OCI-LY1 (cell line): ENCODE measurements around the gene POLL.

Source experiments
- H2AFZ ChIP-seq: fragments of 200-600 bp; sonication (generic), shearing (Covaris generic); 2 replicates; pipeline ENCODE4 v1.6.0; 2014; ENCODE audit warnings: antibody characterized with exemption, mild to moderate bottlenecking, low read length
- H3F3A ChIP-seq: fragments of 200-600 bp; sonication (generic), shearing (Covaris generic); 2 replicates; pipeline ENCODE4 v1.6.0; 2014; ENCODE audit warnings: mild to moderate bottlenecking, antibody characterized with exemption, low read length, moderate library complexity; ENCODE audit not compliant: insufficient read depth
- H3K27ac ChIP-seq: fragments of 200-600 bp; sonication (generic); 2 replicates; pipeline ENCODE4 v1.5.1; 2014; ENCODE audit warnings: low read length, mixed run types, mild to moderate bottlenecking, low read depth; ENCODE audit not compliant: poor library complexity, severe bottlenecking
- H3K27me3 ChIP-seq: fragments of 200-600 bp; sonication (generic); 2 replicates; pipeline ENCODE4 v1.6.0; 2014; ENCODE audit warnings: antibody characterized with exemption, mild to moderate bottlenecking, low read length, moderate library complexity; ENCODE audit not compliant: insufficient read depth
- H3K36me3 ChIP-seq: fragments of 200-600 bp; sonication (generic); 2 replicates; pipeline ENCODE4 v1.6.1; 2014; ENCODE audit warnings: mild to moderate bottlenecking, antibody characterized with exemption, low read length, moderate library complexity, mixed read lengths; ENCODE audit not compliant: insufficient read depth
- H3K4me1 ChIP-seq: fragments of 200-600 bp; sonication (generic); 2 replicates; pipeline ENCODE4 v1.5.1; 2014; ENCODE audit warnings: mild to moderate bottlenecking, low read length, moderate library complexity; ENCODE audit not compliant: insufficient read depth, severe bottlenecking
- H3K4me2 ChIP-seq: fragments of 200-600 bp; sonication (generic), shearing (Covaris generic); 2 replicates; pipeline ENCODE4 v1.6.1; 2014; ENCODE audit warnings: low read length
- H3K4me3 ChIP-seq: fragments of 200-600 bp; sonication (generic); 2 replicates; pipeline ENCODE4 v1.5.1; 2014; ENCODE audit warnings: low read length, low read depth, mild to moderate bottlenecking, mixed read lengths; ENCODE audit not compliant: poor library complexity, severe bottlenecking
- H3K79me2 ChIP-seq: fragments of 200-600 bp; shearing (Covaris generic); 2 replicates; pipeline ENCODE4 v1.6.1; 2016; ENCODE audit warnings: mixed run types, low read length, mixed read lengths; ENCODE audit not compliant: insufficient read depth
- H3K9ac ChIP-seq: fragments of 200-600 bp; sonication (generic), shearing (Covaris generic); 2 replicates; pipeline ENCODE4 v1.6.1; 2014; ENCODE audit warnings: mild to moderate bottlenecking, low read length, mixed read lengths
- H3K9me2 ChIP-seq: fragments of 200-600 bp; sonication (generic), shearing (Covaris generic); 2 replicates; pipeline ENCODE4 v1.6.1; 2014; ENCODE audit warnings: low read depth, mild to moderate bottlenecking, low read length, mixed read lengths
- H3K9me3 ChIP-seq: fragments of 200-600 bp; shearing (Covaris generic); 2 replicates; pipeline ENCODE4 v1.6.1; 2014; ENCODE audit warnings: low read length, mixed read lengths
- H4K20me1 ChIP-seq: fragments of 200-600 bp; sonication (generic), shearing (Covaris generic); 2 replicates; pipeline ENCODE4 v1.6.0; 2016; ENCODE audit warnings: mild to moderate bottlenecking, low read length; ENCODE audit not compliant: insufficient read depth
- CTCF ChIP-seq: fragments of 200-600 bp; sonication (generic), shearing (Covaris generic); IDR thresholded peaks from 2 replicates; pipeline ENCODE4 v1.5.1; 2017; ENCODE audit warnings: mild to moderate bottlenecking, antibody characterized with exemption, low read length, moderate library complexity, mixed read lengths
- EZH2 ChIP-seq: fragments of 200-600 bp; sonication (generic), shearing (Covaris generic); IDR thresholded peaks from 2 replicates; pipeline ENCODE4 v1.8.0; 2017; ENCODE audit warnings: borderline replicate concordance, mixed run types, mild to moderate bottlenecking, antibody characterized with exemption, low read length, moderate library complexity, mixed read lengths

The POLL gene

GRCh38 chr10:101529207-101529606 is 58.9 kb downstream of the POLL start:
- no peaks in the 10 kb centered on the region for H3K36me3 ChIP-seq
- H3K4me3 ChIP-seq: no peak overlapping the region
- no peaks in the 10 kb centered on the region for H3K4me1 ChIP-seq
- H2AFZ ChIP-seq: no peak overlapping the region
- no peak overlapping the region for H3K9ac ChIP-seq
- H3F3A ChIP-seq: no peaks in the 10 kb centered on the region
- no peak overlapping the region for H3K27ac ChIP-seq
- H3K4me2 ChIP-seq: no peak overlapping the region
- H3K27me3 ChIP-seq: no peaks in the 10 kb centered on the region
- no peaks in the 10 kb centered on the region for H3K9me2 ChIP-seq
- no peaks in the 10 kb centered on the region for H3K9me3 ChIP-seq
- no peak for TF ChIP-seq CTCF
- no peak for TF ChIP-seq EZH2
- no peaks in the 10 kb centered on the region for H3K79me2 ChIP-seq
- no peaks in the 10 kb centered on the region for H4K20me1 ChIP-seq
